Measurements from ENCODE around the gene HNRNPA3. TPM values are rescaled to one million over a fixed set of nuclear protein-coding genes. Genes with fewer than 3 reads are reported as not detected.
"Not testable (repeated sequence)": the region's sequence is repeated elsewhere in the genome, so short reads cannot be mapped to it uniquely, and the experiment has no call there.

Gene HNRNPA3
- total and polyA plus RNA-seq, 8 donors: 151 to 688 (median 547) TPM

DNA sequence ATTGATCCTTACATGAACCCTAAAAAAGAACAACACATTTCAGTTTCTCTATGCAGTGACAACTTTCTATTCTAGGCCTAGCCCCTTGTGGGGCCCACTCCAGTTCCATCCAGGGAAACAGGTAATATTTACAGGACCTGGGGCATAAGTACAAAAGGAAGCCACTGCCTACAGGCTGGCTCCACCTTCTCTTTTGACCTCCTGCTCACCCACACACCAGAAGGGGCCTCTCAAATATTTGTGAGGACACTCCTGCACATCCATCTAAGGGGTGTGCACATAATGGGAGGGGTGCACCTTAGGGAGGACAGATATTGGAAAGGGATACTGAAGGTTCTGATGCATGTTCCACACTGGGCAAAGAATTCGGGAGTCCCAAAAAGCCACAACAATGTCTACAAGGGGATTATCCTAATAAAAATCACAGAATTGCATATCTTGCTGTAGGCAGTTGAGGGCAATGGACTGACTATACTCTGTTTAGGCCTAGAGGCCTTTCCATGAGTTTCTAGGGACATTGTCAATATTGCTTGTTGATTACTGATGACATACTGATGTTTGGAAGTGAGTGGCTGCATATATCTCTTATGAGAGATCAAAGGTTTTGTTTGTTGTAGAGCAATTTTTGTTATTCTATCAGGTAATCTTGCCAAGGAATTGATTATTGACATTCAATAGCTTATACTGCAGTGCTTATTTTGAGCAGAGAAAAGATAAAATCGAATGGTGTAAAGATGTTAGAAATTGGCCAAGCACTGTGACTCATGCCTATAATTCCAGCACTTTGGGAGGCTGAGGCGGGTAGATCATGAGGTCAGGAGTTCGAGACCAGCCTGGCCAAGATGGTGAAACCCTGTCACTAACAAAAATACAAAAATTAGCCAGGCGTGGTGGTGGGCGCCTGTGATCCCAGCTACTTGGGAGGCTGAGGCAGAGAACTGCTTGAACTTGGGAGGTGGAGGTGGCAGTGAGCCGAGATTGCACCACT lies 23.8 kb upstream of the HNRNPA3 start:
- no peak for ATAC-seq
- no peak overlapping the region for H3K27ac ChIP-seq
- intact Hi-C loops (cut with DNase I): no loop called here
- H3K4me3 ChIP-seq: no peak overlapping the region
- no peaks in the 10 kb centered on the region for H3K4me1 ChIP-seq
- H3K9me3 ChIP-seq: no peaks in the 10 kb centered on the region
- TF ChIP-seq, protein P1, sequence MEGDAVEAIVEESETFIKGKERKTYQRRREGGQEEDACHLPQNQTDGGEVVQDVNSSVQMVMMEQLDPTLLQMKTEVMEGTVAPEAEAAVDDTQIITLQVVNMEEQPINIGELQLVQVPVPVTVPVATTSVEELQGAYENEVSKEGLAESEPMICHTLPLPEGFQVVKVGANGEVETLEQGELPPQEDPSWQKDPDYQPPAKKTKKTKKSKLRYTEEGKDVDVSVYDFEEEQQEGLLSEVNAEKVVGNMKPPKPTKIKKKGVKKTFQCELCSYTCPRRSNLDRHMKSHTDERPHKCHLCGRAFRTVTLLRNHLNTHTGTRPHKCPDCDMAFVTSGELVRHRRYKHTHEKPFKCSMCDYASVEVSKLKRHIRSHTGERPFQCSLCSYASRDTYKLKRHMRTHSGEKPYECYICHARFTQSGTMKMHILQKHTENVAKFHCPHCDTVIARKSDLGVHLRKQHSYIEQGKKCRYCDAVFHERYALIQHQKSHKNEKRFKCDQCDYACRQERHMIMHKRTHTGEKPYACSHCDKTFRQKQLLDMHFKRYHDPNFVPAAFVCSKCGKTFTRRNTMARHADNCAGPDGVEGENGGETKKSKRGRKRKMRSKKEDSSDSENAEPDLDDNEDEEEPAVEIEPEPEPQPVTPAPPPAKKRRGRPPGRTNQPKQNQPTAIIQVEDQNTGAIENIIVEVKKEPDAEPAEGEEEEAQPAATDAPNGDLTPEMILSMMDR (IDR thresholded peaks at IDR 0.05): no peak
- no peak for DNase-seq
- no peaks in the 10 kb centered on the region for H3K27me3 ChIP-seq
- H3K36me3 ChIP-seq: no peaks in the 10 kb centered on the region

DNA sequence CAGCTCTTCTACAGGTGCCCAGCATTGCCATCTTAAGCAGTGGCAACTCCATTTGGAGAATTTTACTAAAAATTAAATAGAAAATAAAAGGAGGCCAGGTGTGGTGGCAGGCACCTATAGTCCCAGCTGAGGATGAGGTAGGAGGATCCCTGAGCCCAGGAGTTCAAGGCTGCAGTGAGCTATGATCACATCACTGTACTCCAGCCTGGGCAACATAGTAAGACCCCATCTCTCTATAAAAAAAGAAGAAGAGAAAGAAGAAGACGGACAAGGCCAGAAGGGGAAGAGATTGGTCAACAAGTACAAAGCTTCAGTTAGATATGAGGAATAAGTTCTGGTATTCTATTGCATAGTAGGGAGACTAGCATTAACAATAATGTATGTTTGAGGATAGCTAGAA lies 21.7 kb upstream of the HNRNPA3 start:
- DNase-seq (no peak), ATAC-seq (no peak)
- no peak overlapping the region for H3K4me3 ChIP-seq
- H3K27me3 ChIP-seq: no peaks in the 10 kb centered on the region
- no peaks in the 10 kb centered on the region for H3K9me3 ChIP-seq
- H3K27ac ChIP-seq: no peak overlapping the region
- H3K4me1 ChIP-seq: no peaks in the 10 kb centered on the region
- no peaks in the 10 kb centered on the region for H3K36me3 ChIP-seq
- intact Hi-C loops (cut with DNase I): no loop called here
- TF ChIP-seq, protein P1 (IDR thresholded peaks at IDR 0.05): no peak

DNA sequence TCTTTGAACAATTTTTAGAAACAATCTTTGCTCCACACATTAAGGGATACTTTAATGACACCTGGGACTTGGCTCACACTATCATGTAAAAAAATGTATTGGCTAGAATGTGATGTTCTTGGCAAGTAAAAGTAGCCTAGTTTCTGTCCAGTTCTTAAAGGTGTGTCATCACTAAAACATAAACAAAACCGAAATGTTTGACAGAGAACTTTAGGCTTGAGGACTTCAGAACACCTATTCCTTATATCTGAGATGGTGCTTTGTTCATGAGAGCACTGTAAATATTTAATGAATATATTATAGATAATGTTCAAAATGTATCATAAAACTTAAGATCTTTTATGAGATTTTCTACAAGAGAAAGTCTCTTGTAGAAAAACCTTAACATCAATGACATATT lies 19.8 kb upstream of the HNRNPA3 start:
- TF ChIP-seq, protein P1 (IDR thresholded peaks at IDR 0.05): no peak
- H3K36me3 ChIP-seq: no peaks in the 10 kb centered on the region
- no peaks in the 10 kb centered on the region for H3K4me1 ChIP-seq
- no peak overlapping the region for H3K27ac ChIP-seq
- DNase-seq: no peak
- H3K4me3 ChIP-seq: no peak overlapping the region
- H3K27me3 ChIP-seq: no peaks in the 10 kb centered on the region
- H3K9me3 ChIP-seq: no peaks in the 10 kb centered on the region
- ATAC-seq: no peak
- intact Hi-C loops (cut with DNase I): no loop called here

DNA sequence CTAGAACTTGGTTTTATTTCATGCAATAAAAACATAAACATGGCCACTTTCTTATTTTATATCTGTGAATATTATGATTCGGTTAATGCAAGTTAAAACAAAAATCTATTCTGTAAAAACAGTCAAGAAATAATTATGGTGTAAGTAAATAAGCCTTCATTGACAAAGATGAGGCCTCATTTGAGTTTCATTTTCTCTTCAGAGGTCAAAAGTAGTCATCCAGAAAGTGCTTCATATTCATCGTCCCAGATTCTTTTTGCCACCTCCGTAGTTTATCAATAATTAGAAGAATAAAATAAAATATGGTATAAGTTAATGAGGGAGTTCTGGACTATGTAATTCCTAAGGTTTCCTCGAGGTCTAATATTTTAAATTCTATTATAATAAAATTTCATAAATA lies 19.4 kb upstream of the HNRNPA3 start:
- DNase-seq (no peak), ATAC-seq (no peak)
- no peaks in the 10 kb centered on the region for H3K4me1 ChIP-seq
- TF ChIP-seq, protein P1 (IDR thresholded peaks at IDR 0.05): no peak
- no peaks in the 10 kb centered on the region for H3K27me3 ChIP-seq
- no peak overlapping the region for H3K4me3 ChIP-seq
- H3K27ac ChIP-seq: no peak overlapping the region
- no peaks in the 10 kb centered on the region for H3K9me3 ChIP-seq
- H3K36me3 ChIP-seq: no peaks in the 10 kb centered on the region
- intact Hi-C loops (cut with DNase I): no loop called here

DNA sequence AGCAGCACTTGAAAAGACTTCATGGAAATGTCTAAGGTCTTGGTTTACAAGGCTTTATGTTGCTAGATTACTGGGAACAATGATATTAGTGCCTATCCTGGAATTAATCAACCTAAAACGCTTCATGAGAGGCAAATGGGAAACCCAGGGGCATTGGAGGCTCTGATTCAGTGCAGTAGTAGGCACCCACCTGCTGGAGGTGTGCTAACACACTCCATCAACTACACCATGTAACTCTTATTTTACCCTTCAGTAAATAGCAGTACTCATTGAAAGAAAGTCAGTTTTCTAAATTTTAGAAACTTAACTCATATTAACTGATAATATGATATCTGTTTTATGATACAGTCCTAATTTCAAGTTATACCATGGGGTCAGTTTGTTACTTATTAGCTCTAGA lies 17.4 kb upstream of the HNRNPA3 start:
- TF ChIP-seq, protein P1 (IDR thresholded peaks at IDR 0.05): no peak
- intact Hi-C loops (cut with DNase I): no loop called here
- Histone ChIP-seq H3K9me3 (no peaks in the 10 kb centered on the region), H3K36me3 (no peaks in the 10 kb centered on the region), H3K27me3 (no peaks in the 10 kb centered on the region), H3K4me1 (no peaks in the 10 kb centered on the region), H3K27ac (no peak overlapping the region), H3K4me3 (no peak overlapping the region)
- ATAC-seq (no peak), DNase-seq (no peak)

DNA sequence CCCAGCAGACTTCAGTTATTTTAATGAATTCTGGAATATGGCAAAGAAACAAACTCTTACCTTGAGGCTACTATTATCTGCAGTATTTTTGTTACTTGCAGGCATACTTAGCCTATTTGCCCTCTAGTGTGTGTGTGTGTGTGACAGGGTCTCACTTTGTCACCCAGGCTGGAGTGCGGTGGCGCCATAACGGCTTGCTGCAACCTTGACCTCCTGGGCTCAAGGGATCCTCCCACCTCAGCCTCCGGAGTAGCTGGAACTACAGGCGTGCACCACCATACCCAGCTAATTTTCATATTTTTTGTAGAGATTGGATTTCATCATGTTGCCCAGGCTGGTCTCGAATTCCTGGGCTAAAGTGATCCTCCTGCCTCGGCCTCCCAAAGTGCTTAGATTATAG lies 12.2 kb upstream of the HNRNPA3 start:
- intact Hi-C loops (cut with DNase I); H3K27ac ChIP-seq; H3K36me3 ChIP-seq; H3K4me3 ChIP-seq; H3K27me3 ChIP-seq; ATAC-seq; H3K9me3 ChIP-seq; DNase-seq; H3K4me1 ChIP-seq: not testable (repeated sequence)

Measured in left lung (tissue), 10 donors.